ENCODE data around the gene GPR6. TPM values are rescaled to one million over a fixed set of nuclear protein-coding genes. Genes with fewer than 3 reads are reported as not detected.
A peak's percentile ranks its signal among the peaks of the same experiment; 100 is the strongest.

Gene GPR6
- total and polyA plus RNA-seq, 2 of the 8 experiments (the other 6 are each of a cell fraction or from before 2014, with no cell fraction given) = 0.18 to 0.37 TPM

DNA sequence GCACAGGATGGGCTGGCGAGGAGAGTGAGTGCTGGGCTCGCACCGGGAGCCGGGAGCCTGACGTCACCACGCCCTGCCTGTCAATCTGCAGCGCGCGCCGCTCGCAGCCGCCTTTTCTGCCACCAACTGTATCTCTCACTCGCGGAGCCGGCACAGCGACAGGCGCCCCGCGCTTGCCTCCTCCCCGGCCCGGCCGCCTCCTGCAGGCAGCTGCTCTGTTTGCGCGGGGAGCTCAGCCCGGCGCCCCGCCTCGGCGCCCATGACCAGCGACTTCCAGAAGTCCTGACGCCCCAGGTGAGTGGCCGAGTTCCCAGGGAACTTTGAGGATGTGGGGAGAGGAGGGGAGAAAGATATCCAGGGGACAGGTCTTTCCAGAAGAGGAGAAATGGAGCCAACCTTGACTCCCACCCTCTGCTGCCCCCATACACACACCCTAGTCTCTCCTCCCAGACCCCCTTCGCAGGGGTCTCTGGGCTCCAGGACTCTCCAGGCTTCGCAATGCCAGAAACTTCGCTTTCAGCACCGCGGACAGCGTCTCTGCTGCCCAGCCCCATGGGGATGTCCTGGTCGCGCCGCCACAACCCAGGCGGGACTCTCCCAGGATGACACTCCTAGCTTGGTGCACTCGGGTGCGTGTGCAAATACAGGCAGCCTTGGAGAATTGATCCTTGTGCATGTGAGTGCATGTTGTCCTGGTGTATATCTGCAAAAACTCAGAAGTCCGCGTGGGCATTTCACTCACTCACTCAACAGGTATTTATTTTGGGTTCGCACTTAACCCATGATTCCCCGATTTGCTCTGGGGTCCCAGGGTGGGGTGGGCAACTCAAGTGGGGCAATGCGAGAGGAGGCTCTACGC is at the start of gene GPR6 (continued):
- TF ChIP-seq, protein P1, sequence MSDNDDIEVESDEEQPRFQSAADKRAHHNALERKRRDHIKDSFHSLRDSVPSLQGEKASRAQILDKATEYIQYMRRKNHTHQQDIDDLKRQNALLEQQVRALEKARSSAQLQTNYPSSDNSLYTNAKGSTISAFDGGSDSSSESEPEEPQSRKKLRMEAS (IDR thresholded peaks at IDR 0.05) = peak; percentile 70
- TF ChIP-seq SP1 (IDR thresholded peaks at IDR 0.05; ENCODE audit: low read depth, low read length) (no peak), BRCA1 (IDR thresholded peaks at IDR 0.05; ENCODE audit: low read depth, low read length) (no peak), YY1 (IDR thresholded peaks at IDR 0.05; ENCODE audit: low read depth, low read length) (peak; percentile 49; the same call in 1 of the 2 replicates), SP4 (IDR thresholded peaks at IDR 0.05; ENCODE audit: low read length) (no peak)
- TF ChIP-seq, protein P2, sequence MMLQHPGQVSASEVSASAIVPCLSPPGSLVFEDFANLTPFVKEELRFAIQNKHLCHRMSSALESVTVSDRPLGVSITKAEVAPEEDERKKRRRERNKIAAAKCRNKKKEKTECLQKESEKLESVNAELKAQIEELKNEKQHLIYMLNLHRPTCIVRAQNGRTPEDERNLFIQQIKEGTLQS (IDR thresholded peaks at IDR 0.05; ENCODE audit: insufficient read depth, low read depth, low read length) = no peak

All from H1 (cell line).